NCI-H2107 treated with DMSO at 0.1 percent for 48 hours (cell line): ENCODE results near the gene EID2B.

Experiments used
- DNase-seq: peaks from one replicate; lab custom pipeline; 2025; ENCODE audit not compliant: unreplicated experiment; lab: John Stamatoyannopoulos, UW

EID2B gene

DNA sequence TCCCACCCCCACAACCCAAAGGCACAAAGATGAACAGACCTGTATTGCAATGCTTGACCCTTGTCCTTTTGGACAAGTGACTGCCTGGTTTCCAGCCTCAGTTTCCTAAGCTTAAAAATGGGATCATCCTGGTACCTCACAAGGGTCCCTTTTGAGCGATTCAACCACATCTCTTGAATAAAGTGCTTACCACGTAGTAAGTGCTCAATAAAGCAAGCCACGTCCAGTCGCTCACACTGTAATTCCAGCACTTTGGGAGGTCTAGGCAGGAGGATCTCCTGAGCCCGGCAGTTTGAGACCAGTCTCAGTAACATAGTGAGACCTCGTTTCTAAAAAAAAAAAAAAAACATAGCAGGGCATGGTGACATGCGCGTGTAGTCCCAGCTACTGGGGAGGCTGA lies 32.7 kb downstream of the EID2B start:
- DNase-seq, result no peak

DNA sequence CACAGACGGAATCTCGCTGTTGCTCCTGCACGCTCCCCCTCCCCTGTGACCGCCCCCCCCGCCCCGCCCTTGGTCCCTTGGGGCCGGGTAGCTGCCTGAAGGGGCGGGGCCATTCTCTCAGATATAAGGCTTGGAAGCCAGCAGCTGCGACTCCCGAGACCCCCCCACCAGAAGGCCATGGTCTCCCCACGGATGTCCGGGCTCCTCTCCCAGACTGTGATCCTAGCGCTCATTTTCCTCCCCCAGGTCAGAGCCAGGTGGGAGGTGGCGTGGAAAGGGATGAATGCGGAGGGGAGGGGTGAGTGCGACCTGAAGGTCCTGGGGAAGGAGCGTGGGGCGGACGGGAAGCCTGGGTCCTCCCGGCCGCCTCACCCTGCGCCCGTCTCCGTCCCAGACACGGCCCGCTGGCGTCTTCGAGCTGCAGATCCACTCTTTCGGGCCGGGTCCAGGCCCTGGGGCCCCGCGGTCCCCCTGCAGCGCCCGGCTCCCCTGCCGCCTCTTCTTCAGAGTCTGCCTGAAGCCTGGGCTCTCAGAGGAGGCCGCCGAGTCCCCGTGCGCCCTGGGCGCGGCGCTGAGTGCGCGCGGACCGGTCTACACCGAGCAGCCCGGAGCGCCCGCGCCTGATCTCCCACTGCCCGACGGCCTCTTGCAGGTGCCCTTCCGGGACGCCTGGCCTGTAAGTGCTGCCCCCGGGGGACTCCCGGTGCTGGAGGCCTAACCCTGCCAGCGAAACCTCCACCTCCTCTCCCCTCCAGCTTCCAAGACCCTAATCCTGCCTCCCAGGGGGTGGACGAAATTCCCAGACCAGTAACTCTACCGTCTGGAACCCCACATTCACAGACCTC lies 33.6 kb downstream of the EID2B start, which contains the start of gene DLL3:
Gene DLL3 (plus strand): TSS at position 150 of the 845 bp plus-strand sequence. CDS start 28 bp downstream, at position 178.
- peak; percentile 79 for DNase-seq

DNA sequence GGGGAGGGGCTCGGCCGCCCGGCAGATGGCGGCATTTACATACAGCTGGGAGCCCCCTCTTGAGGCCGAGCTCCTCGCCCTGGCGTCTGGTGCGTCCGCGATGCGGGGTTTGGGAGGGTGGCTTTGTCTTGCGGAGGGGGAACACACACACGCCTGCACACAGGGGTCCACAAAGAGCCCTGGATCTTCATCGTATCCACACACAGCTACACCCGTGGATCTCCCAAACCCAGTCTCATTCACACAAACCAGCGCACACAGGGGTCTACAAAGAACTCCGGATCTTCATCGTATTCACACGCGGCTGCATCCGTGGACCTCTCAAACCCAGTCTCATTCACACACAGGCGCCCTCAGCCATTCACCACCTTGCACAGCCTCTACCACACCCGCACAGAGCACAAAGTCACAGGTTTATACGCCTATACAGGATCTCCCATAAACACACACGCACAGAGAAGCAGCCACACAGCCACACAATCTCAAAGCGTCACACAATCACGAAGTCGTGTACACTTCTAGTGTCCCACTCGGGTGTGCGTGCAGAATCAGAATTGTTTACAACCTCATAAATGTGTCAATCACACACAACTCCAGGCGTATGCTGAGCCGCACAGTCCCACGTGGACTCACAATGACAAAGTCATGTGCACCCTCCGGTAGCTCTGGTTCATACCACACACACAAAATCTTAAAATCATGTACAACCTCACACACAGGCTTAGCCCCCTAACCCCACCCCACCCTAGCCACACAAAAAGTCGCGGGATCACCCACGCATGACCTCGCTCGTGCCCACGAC lies 34.5 kb downstream of the EID2B start:
- peak; percentile 82 for DNase-seq

DNA sequence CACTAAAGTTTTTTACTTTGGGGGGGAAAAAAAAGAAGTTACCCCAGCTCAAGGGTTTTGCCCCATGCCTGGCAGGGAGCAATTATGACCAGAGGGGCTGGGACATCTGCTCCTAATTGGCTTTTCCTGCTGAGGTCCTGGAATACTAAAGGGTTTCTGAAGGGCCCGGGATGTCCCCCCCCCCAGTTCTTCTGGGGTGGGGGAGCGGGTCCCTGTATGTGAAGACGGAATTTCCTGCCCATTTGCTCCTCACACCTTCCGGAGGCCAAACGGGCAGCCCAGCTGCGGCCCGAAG lies 35.0 kb downstream of the EID2B start:
- no peak for DNase-seq

DNA sequence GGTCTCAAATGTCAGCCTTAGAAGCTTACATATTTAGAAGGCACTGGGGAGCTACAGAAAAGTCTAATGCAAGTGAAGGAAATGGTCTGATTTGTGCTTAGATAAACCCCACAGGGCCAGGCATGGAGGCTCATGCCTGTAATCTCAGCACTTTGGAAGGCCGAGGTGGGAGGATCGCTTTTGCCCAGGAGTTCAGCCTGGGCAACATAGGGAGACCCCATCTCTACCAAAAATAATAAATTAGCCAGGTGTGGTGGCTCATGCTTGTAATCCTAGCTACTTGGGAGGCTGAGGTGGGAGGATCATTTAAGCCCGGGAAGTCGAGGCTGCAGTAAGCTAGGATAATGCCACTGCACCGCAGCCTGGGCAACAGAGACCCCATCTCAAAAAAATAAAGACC lies 36.6 kb downstream of the EID2B start:
- DNase-seq, result no peak

DNA sequence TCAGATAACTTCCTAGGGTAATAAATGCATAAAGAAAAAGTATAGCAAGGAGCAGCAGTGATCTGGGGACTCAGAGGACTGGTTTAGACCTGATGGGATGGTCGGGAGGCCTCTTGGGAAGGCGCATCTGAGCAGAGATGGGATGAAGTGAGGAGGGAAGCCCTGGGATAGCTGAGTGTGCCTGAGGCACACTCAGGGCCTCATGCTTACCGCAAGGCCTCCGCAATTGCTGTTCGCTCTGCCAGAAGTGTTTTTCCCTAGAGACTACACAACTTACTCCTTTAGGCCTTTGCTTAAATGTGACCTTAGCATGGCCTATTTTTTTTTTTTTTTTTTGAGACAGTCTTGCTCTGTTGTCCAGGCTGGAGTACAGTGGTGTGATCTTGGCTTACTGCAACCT lies 38.0 kb downstream of the EID2B start:
- DNase-seq, result no peak

DNA sequence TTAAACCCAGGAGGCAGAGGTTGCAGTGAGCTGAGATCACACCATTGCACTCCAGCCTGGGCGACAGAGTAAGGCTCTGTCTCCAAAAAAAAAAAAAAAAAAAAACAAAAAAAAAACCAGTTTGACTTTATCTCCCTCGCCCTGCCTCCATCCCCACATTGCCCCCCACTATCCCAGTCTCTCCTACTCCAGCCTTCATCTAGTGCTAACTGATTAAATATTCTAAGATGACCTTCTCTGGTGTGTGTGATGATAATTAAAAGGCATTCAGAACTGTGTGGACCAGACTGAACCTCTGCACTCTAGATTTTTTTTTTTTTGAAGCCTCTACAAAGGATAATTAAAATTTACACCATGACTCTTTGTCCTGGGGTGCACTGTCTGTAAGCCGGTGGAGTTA lies 39.9 kb downstream of the EID2B start:
- no peak for DNase-seq

DNA sequence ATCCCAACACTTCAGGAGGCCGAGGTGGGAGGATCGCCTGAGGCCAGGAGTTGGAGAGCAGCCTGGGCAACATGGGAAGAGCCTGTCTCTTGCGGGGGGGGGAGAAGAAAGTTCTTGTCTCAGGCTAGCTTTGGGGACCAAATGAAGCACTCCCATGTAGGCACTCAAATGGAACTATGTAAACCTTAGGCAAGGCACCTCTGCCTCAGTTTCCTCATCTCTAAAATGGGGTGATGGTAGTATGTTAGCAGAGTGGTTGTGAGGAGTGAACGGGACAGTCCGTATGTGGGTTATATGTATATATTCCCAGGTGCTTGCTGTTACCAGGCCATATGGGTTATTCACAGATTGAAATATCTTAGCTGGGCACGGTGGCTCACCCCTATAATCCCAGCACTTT lies 40.4 kb downstream of the EID2B start:
- no peak for DNase-seq

DNA sequence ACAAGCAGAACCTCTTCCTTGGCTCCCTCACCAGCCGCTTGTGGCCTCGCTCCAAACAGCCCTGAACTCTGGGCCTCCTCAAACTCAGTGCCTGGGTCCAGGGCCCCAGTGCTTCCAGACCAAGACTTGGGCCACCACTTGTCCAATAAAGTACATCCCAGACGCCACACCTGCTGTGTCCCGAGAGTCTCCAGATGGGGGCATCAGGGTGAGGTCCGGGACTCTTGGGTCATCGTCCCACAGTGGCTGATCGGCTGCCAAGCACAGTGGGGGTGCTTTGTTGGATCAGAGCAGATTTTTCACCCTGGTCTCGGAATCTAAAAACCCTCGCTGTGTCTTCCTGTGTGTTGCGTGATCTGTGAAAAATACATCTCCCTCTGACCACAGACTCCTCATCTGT lies 42.9 kb downstream of the EID2B start:
- no peak for DNase-seq

DNA sequence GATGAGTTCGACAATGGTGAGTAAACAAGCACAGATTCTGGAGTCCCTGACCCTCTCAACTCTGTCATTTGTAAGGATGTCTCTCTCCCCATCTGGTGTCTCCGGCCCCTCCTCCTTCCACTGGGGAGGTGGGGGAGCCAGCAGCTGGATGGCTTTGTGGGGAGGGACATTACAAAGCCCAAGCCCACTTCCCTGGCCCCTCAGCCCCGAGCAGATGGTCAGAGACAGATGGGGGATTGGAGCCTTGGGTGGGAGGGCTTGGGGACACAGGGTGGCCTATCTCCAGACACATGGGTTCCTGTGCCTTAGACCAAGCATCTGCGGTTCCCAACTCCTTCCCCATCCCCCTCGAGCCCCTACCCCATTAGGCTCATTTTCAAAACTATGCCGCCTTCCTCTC lies 49.5 kb downstream of the EID2B start:
- DNase-seq, result no peak

DNA sequence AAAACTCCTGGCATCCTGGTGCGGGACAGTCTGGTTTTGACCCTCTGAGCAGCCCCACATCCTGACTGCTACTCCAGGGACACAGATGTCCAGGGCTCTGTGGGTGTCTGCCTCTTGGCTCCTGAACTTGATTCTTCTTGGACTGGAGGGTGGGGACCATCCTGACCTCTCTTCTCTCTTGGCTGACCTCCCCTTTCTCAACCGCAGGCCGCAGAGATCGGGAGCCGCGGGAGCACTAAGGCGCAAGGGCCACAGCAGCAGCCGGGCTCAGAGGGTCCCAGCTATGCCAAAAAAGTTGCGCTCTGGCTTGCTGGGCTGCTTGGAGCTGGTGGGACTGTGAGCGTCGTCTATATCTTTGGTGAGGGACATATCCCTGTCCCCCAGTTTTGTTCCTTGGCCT lies 51.0 kb downstream of the EID2B start:
- DNase-seq, result no peak

DNA sequence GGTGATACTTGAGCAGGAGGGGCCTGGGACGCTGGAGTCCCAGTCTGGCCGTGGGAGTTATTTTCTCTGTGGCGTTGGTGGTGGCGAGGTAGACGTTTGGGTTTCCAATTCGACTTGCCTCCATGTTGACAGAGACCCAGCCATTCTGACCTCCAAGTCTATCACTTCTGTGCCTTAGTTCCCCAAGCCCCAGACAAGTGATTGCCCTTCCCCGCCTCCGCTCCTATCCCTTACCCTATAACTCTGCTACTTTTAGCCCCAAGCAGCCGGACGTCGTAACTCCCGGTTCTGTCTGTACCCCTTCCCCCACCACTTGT lies 51.5 kb downstream of the EID2B start:
- DNase-seq, result no peak
